Endothelial cell of umbilical vein (primary cell): ENCODE results near the gene OR5AS1. TPM values are rescaled to one million over a fixed set of nuclear protein-coding genes. Genes with fewer than 3 reads are reported as not detected.

Experiments used
- BruUV-seq: library from RNA; stranded (reverse); fragments of 400-500 nt; replicated peaks from 2 replicates; lab custom pipeline; 2021; lab: Mats Ljungman, UMichigan
- CTCF ChIA-PET: fragments of 300-600, 350-600 bp; sonication (Branson Sonifier 250); formaldehyde crosslinking; loops from one replicate; lab custom pipeline; 2021; ENCODE audit warnings: antibody characterized with exemption, inconsistent platforms; lab: Charles Lee
- POLR2A ChIA-PET: fragments of 300-600, 350-600 bp; sonication (Branson Sonifier 250); formaldehyde crosslinking; loops from one replicate; lab custom pipeline; 2021; ENCODE audit warnings: antibody characterized with exemption, inconsistent platforms; lab: Charles Lee
- DNase-seq: peaks from one replicate; pipeline ENCODE4 v3.0.0-alpha.2; 2011; ENCODE audit warnings: low read depth, low spot score
- FAIRE-seq: peaks from 2 replicates; lab custom pipeline; 2011; peaks lifted over from hg19 to GRCh38; lab: Jason Lieb, UNC
- H2AFZ ChIP-seq: 2 replicates; pipeline ENCODE4 v1.6.0; 2012; ENCODE audit warnings: low read depth, low read length, control low read depth, inconsistent platforms
- H3K27ac ChIP-seq: 2 replicates; pipeline ENCODE4 v1.5.1; 2011; ENCODE audit warnings: low read depth, mild to moderate bottlenecking, control low read depth, low read length, moderate library complexity; ENCODE audit not compliant: insufficient read depth
- H3K27me3 ChIP-seq, 2 experiments: 2 replicates each; pipeline versions ENCODE4 v1.6.0 to v1.6.1; 2011; ENCODE audit warnings: low read length in 2 of 2, mixed read lengths in 1 of 2; ENCODE audit not compliant: control insufficient read depth in 2 of 2, insufficient read depth in 2 of 2
- H3K36me3 ChIP-seq, 2 experiments: 2 replicates in 1 of 2; 3 replicates in 1 of 2; pipeline ENCODE4 v1.5.1; 2011; ENCODE audit warnings: low read length in 2 of 2, mild to moderate bottlenecking in 1 of 2, moderate library complexity in 1 of 2; ENCODE audit not compliant: control insufficient read depth in 2 of 2, insufficient read depth in 2 of 2; ENCODE audit errors: extremely low read depth in 1 of 2
- H3K4me1 ChIP-seq: 3 replicates; pipeline ENCODE4 v1.5.1; 2011; ENCODE audit warnings: mild to moderate bottlenecking, low read length; ENCODE audit not compliant: control insufficient read depth, insufficient read depth; ENCODE audit errors: extremely low read depth
- H3K4me2 ChIP-seq: 2 replicates; pipeline ENCODE4 v1.6.1; 2011; ENCODE audit warnings: low read length, control low read depth, mixed read lengths; ENCODE audit not compliant: insufficient read depth
- H3K4me3 ChIP-seq, 3 experiments: fragments of 200-600 bp in 1 of 3; sonication (generic), shearing (Covaris generic) in 1 of 3; replicated peaks in 1 of 3; 2 replicates each; pipeline ENCODE4 v1.5.1; 2011 to 2016; ENCODE audit warnings: control low read depth in 3 of 3, low read length in 3 of 3, mild to moderate bottlenecking in 2 of 3, inconsistent platforms in 1 of 3, low read depth in 1 of 3, moderate library complexity in 1 of 3; ENCODE audit not compliant: insufficient read depth in 1 of 3
- H3K79me2 ChIP-seq: 2 replicates; pipeline ENCODE4 v1.6.0; 2012; ENCODE audit warnings: low read length, inconsistent platforms; ENCODE audit not compliant: control insufficient read depth, insufficient read depth
- H3K9ac ChIP-seq: replicated peaks from 2 replicates; pipeline ENCODE3; 2011; ENCODE audit warnings: low read length, control low read depth; ENCODE audit not compliant: insufficient read depth; ENCODE audit errors: extremely low read depth
- H3K9me1 ChIP-seq: replicated peaks from 3 replicates; pipeline ENCODE4 v1.6.0; 2011; ENCODE audit warnings: mild to moderate bottlenecking, low read length; ENCODE audit not compliant: control insufficient read depth, insufficient read depth; ENCODE audit errors: extremely low read depth
- H3K9me3 ChIP-seq: replicated peaks from 2 replicates; pipeline ENCODE4 v1.5.1; 2012; ENCODE audit warnings: low read length, inconsistent platforms; ENCODE audit not compliant: control insufficient read depth, insufficient read depth
- H4K20me1 ChIP-seq: replicated peaks from 2 replicates; pipeline ENCODE3; 2011; ENCODE audit warnings: mild to moderate bottlenecking, low read length; ENCODE audit not compliant: control insufficient read depth, insufficient read depth; ENCODE audit errors: extremely low read depth
- EZH2 ChIP-seq: IDR thresholded peaks from 2 replicates; pipeline ENCODE4 v1.6.1; 2012; ENCODE audit warnings: borderline replicate concordance, low read depth, mild to moderate bottlenecking, moderate library complexity, low read length, inconsistent platforms; ENCODE audit not compliant: severe bottlenecking
- FOS ChIP-seq: IDR thresholded peaks from 2 replicates; pipeline ENCODE4 v1.6.1; 2011; ENCODE audit warnings: mild to moderate bottlenecking, low read length, moderate library complexity, borderline replicate concordance; ENCODE audit not compliant: insufficient read depth
- GATA2 ChIP-seq: IDR thresholded peaks from 2 replicates; pipeline ENCODE4 v1.7.0; 2011; ENCODE audit warnings: low read depth, mild to moderate bottlenecking, moderate library complexity, mixed read lengths, low read length; ENCODE audit not compliant: insufficient read length, insufficient read depth
- JUN ChIP-seq: IDR thresholded peaks from 2 replicates; pipeline ENCODE4 v1.6.1; 2011; ENCODE audit warnings: borderline replicate concordance, low read depth; ENCODE audit not compliant: insufficient read length, insufficient read depth
- MYC ChIP-seq: IDR thresholded peaks from one replicate; pipeline ENCODE4 v1.6.1; 2011; ENCODE audit warnings: mild to moderate bottlenecking, low read depth, low read length
- POLR2A ChIP-seq: IDR thresholded peaks from 2 replicates; pipeline ENCODE4 v1.6.1; 2012; ENCODE audit warnings: low read depth, mild to moderate bottlenecking, control low read depth, low read length
- POLR2AphosphoS5 ChIP-seq: IDR thresholded peaks from 2 replicates; pipeline ENCODE4 v1.6.1; 2012; ENCODE audit warnings: low read depth, mild to moderate bottlenecking, control low read depth, low read length, moderate library complexity; ENCODE audit not compliant: insufficient read depth
- dilution Hi-C: fragments of 300-500 bp; cut with MboI; formaldehyde crosslinking; loops from one replicate; pipeline ENCODE4 v1.15.0; 2019; ENCODE audit warnings: low sequenced_read_pairs; ENCODE audit not compliant: extremely low pct_ligation_motif_present
- intact Hi-C: fragments of 100-400 bp; cut with micrococcal nuclease; formaldehyde crosslinking; loops from one replicate; pipeline ENCODE4 v1.10.0; 2022
- polyA plus RNA-seq, 4 experiments: library from polyadenylated mRNA; depleted of rRNA in 3 of 4; stranded (reverse) in 3 of 4; unstranded in 1 of 4; fragments of >200 nt; gene quantifications; 2 replicates each; pipeline versions ENCODE4 v1.2.1 to v1.2.3, GENCODE V29; 2011 to 2012; ENCODE audit warnings: missing spikeins in 1 of 4
- total RNA-seq: library from RNA; stranded (reverse); gene quantifications from 2 replicates; pipeline ENCODE4 v1.2.3, GENCODE V29; 2021
- TF ChIP-seq, protein P1 (sequence below), 2 donors: IDR thresholded peaks; 1 replicate in 1 of 2; 2 replicates in 1 of 2; pipeline ENCODE4 v1.5.1; 2011; ENCODE audit warnings: low read length in 2 of 2, mild to moderate bottlenecking in 2 of 2, moderate library complexity in 2 of 2, control low read depth in 1 of 2, inconsistent platforms in 1 of 2, low read depth in 1 of 2; ENCODE audit not compliant: insufficient read depth in 1 of 2; ENCODE audit errors: extremely low read depth in 1 of 2
- TF ChIP-seq, protein P2 (sequence below): IDR thresholded peaks from 2 replicates; pipeline ENCODE4 v1.6.1; 2011; ENCODE audit not compliant: insufficient read depth, insufficient read length

The OR5AS1 gene
- total and polyA plus RNA-seq, 2 donors (not counting 3 experiments of a cell fraction or from before 2014, with no cell fraction given): not detected

DNA sequence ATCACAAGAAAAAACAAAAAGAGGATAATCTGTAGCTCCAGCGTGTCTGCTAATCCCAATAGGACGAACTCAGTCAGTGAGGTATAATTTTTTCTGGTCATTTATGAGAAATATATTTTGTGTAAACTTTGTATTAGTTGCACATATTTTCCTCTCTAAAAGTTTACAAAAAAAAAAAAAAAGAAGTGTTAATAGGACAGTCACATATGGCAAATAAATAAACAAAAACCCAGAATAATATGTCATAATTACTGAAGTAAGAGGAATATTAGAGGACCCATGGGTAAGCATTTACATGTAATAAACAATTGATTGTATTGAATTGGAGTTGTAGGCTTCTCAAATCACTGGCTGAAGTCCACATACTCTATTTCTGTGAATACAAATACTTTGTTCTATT, 32.9 kb upstream of the OR5AS1 start, which contains the start of gene OR5F1:
OR5F1 (minus strand) TSS at position 101 of the 400 bp plus-strand sequence; CDS start at position 101, 0 bp downstream.
- Histone ChIP-seq H3K4me3 (no peak within 1 kb of the TSS), H3K27ac (no peak within 1 kb of the TSS), H3K4me2 (no peak within 1 kb of the TSS), H3K9ac (no peak within 1 kb of the TSS), H3K79me2 (no peaks in the 10 kb centered on the region), H2AFZ (no peak within 1 kb of the TSS), H3K9me1 (no peaks in the 10 kb centered on the region), H3K27me3 (no peaks in the 10 kb centered on the region), H3K36me3 (no peaks in the 10 kb centered on the region), H3K9me3 (peaks cover 2% of the 10 kb centered on the region), H4K20me1 (no peaks in the 10 kb centered on the region), H3K4me1 (no peaks in the 10 kb centered on the region)
- TF ChIP-seq, protein P1, sequence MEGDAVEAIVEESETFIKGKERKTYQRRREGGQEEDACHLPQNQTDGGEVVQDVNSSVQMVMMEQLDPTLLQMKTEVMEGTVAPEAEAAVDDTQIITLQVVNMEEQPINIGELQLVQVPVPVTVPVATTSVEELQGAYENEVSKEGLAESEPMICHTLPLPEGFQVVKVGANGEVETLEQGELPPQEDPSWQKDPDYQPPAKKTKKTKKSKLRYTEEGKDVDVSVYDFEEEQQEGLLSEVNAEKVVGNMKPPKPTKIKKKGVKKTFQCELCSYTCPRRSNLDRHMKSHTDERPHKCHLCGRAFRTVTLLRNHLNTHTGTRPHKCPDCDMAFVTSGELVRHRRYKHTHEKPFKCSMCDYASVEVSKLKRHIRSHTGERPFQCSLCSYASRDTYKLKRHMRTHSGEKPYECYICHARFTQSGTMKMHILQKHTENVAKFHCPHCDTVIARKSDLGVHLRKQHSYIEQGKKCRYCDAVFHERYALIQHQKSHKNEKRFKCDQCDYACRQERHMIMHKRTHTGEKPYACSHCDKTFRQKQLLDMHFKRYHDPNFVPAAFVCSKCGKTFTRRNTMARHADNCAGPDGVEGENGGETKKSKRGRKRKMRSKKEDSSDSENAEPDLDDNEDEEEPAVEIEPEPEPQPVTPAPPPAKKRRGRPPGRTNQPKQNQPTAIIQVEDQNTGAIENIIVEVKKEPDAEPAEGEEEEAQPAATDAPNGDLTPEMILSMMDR (IDR thresholded peaks at IDR 0.05; ENCODE audit: extremely low read depth in 1 of 2, insufficient read depth in 1 of 2, low read depth in 1 of 2, low read length in 2 of 2): no peak
- no peak for TF ChIP-seq POLR2AphosphoS5
- no peak for TF ChIP-seq MYC
- TF ChIP-seq FOS: no peak
- no peak for TF ChIP-seq GATA2
- TF ChIP-seq, protein P2, sequence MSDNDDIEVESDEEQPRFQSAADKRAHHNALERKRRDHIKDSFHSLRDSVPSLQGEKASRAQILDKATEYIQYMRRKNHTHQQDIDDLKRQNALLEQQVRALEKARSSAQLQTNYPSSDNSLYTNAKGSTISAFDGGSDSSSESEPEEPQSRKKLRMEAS: no peak
- TF ChIP-seq JUN: no peak
- no peak for TF ChIP-seq POLR2A
- no peak for TF ChIP-seq EZH2
- intact Hi-C loops: no loop called here
- DNase-seq: no peak
- dilution Hi-C loops: no loop called here
- no peak for FAIRE-seq
- BruUV-seq: no TSS peak
- ChIA-PET CTCF (no interaction called here), POLR2A (no interaction called here)
